OCI-LY7 (cell line): ENCODE results near the gene TICRR. TPM values are rescaled to one million over a fixed set of nuclear protein-coding genes. Genes with fewer than 3 reads are reported as not detected.

Source experiments
- BruUV-seq: library from RNA; stranded (reverse); fragments of 400-500 nt; replicated peaks from 2 replicates; lab custom pipeline; 2021; lab: Mats Ljungman, UMichigan
- CTCF ChIA-PET: fragments of 300-600 bp; sonication (Branson Sonifier 250); formaldehyde crosslinking; loops from one replicate; lab custom pipeline; 2022; ENCODE audit warnings: antibody characterized with exemption; ENCODE audit not compliant: unreplicated experiment; lab: Charles Lee
- POLR2A ChIA-PET: fragments of 300-600 bp; sonication (Branson Sonifier 250); formaldehyde crosslinking; loops from one replicate; lab custom pipeline; 2022; ENCODE audit warnings: antibody characterized with exemption; lab: Charles Lee
- DNase-seq: peaks from one replicate; pipeline ENCODE4 v3.0.0-alpha.2; 2015; ENCODE audit warnings: low spot score
- H2AFZ ChIP-seq: fragments of 200-600 bp; sonication (generic), shearing (Covaris generic); 2 replicates; pipeline ENCODE4 v1.6.1; 2014; ENCODE audit warnings: mild to moderate bottlenecking, antibody characterized with exemption, low read length, moderate library complexity
- H3K27ac ChIP-seq: fragments of 200-600 bp; sonication (generic); 2 replicates; pipeline ENCODE4 v1.5.1; 2014; ENCODE audit warnings: mixed run types, low read depth, mild to moderate bottlenecking, moderate library complexity, low read length, inconsistent platforms; ENCODE audit not compliant: poor library complexity, severe bottlenecking
- H3K36me3 ChIP-seq: fragments of 200-600 bp; sonication (generic); 2 replicates; pipeline ENCODE4 v1.6.1; 2014; ENCODE audit warnings: mild to moderate bottlenecking, antibody characterized with exemption, low read length, moderate library complexity, mixed read lengths; ENCODE audit not compliant: insufficient read depth
- H3K4me1 ChIP-seq: fragments of 200-600 bp; sonication (generic); 2 replicates; pipeline ENCODE4 v1.5.1; 2014; ENCODE audit warnings: mild to moderate bottlenecking, low read length; ENCODE audit not compliant: insufficient read depth, poor library complexity, severe bottlenecking
- H3K4me2 ChIP-seq: fragments of 200-600 bp; sonication (generic); 2 replicates; pipeline ENCODE4 v1.6.1; 2014; ENCODE audit warnings: mild to moderate bottlenecking, low read length
- H3K4me3 ChIP-seq: fragments of 200-600 bp; sonication (generic); 2 replicates; pipeline ENCODE4 v1.5.1; 2014; ENCODE audit warnings: mild to moderate bottlenecking, low read depth, low read length; ENCODE audit not compliant: poor library complexity, severe bottlenecking
- H3K79me2 ChIP-seq: fragments of 200-600 bp; sonication (generic); 2 replicates; pipeline ENCODE4 v1.6.1; 2016; ENCODE audit warnings: low read depth, mild to moderate bottlenecking, low read length, moderate library complexity, mixed read lengths; ENCODE audit not compliant: insufficient read depth
- H3K9me2 ChIP-seq: fragments of 200-600 bp; sonication (generic); 2 replicates; pipeline ENCODE4 v1.6.1; 2016; ENCODE audit warnings: mild to moderate bottlenecking, low read length, mixed read lengths; ENCODE audit not compliant: insufficient read depth
- H3K9me3 ChIP-seq: fragments of 200-600 bp; sonication (generic); 2 replicates; pipeline ENCODE4 v1.6.1; 2014; ENCODE audit warnings: mild to moderate bottlenecking, mixed run types, low read length, mixed read lengths
- H4K20me1 ChIP-seq: fragments of 200-600 bp; sonication (generic); 2 replicates; pipeline ENCODE4 v1.6.1; 2014; ENCODE audit warnings: mild to moderate bottlenecking, antibody characterized with exemption, low read length, moderate library complexity, mixed read lengths; ENCODE audit not compliant: insufficient read depth
- CTCF ChIP-seq: fragments of 200-600 bp; sonication (generic); conservative IDR thresholded peaks from 2 replicates; pipeline ENCODE4 v1.5.1; 2014; ENCODE audit warnings: mild to moderate bottlenecking, antibody characterized with exemption, low read length, moderate library complexity, mixed read lengths
- EZH2phosphoT487 ChIP-seq: fragments of 200-600 bp; sonication (generic); IDR thresholded peaks from 2 replicates; pipeline ENCODE4 v1.6.1; 2018; ENCODE audit warnings: low read depth, borderline replicate concordance, mild to moderate bottlenecking, mixed run types, antibody characterized with exemption, low read length, moderate library complexity, mixed read lengths
- intact Hi-C: fragments of 100-400 bp; cut with micrococcal nuclease; formaldehyde crosslinking; loops from one replicate; pipeline ENCODE4 v1.10.0; 2022; ENCODE audit not compliant: unreplicated experiment
- total RNA-seq, 2 experiments: library from RNA; depleted of rRNA in 1 of 2; stranded (reverse); fragments of >200 nt in 1 of 2; shearing (Covaris generic) in 1 of 2; gene quantifications; 2 replicates each; pipeline ENCODE4 v1.2.3, GENCODE V29; 2014 to 2022

TICRR gene
- total RNA-seq, 2 experiments from 2014 or later: 25.9 to 44.4 TPM

- TF ChIP-seq CTCF (no peak), EZH2phosphoT487 (no peak)
- no TSS peak for BruUV-seq
- H3K4me3 ChIP-seq: no peak overlapping the region
- no peak overlapping the region for H2AFZ ChIP-seq
- no peaks in the 10 kb centered on the region for H4K20me1 ChIP-seq
- no peak for DNase-seq
- H3K4me2 ChIP-seq: no peak overlapping the region
- H3K9me2 ChIP-seq: no peaks in the 10 kb centered on the region
- no peaks in the 10 kb centered on the region for H3K79me2 ChIP-seq
- intact Hi-C loops: no loop called here
- no peaks in the 10 kb centered on the region for H3K36me3 ChIP-seq
- no peaks in the 10 kb centered on the region for H3K4me1 ChIP-seq
- POLR2A ChIA-PET: no interaction called here
- H3K27ac ChIP-seq: no peak overlapping the region
- CTCF ChIA-PET: no interaction called here
- H3K9me3 ChIP-seq: no peaks in the 10 kb centered on the region
Observed at GRCh38 chr15:89660556-89660955, 85.3 kb downstream of the TICRR start.

GRCh38 chr15:89662893-89663626 is 87.8 kb downstream of the TICRR start:
- POLR2A ChIA-PET: no interaction called here
- intact Hi-C loops: no loop called here
- Histone ChIP-seq H3K9me3 (no peaks in the 10 kb centered on the region), H3K27ac (no peak overlapping the region), H2AFZ (no peak overlapping the region), H3K4me3 (no peak overlapping the region), H3K79me2 (no peaks in the 10 kb centered on the region), H3K4me1 (no peaks in the 10 kb centered on the region), H3K9me2 (no peaks in the 10 kb centered on the region), H3K36me3 (no peaks in the 10 kb centered on the region), H4K20me1 (no peaks in the 10 kb centered on the region), H3K4me2 (no peak overlapping the region)
- CTCF ChIA-PET: no interaction called here
- no peak for DNase-seq
- TF ChIP-seq EZH2phosphoT487 (no peak), CTCF (no peak)
- no TSS peak for BruUV-seq
